ENCODE measurements around the gene EFHC1. TPM values are rescaled to one million over a fixed set of nuclear protein-coding genes. Genes with fewer than 3 reads are reported as not detected.
A peak's percentile ranks its signal among the peaks of the same experiment; 100 is the strongest.

EFHC1 gene, protein sequence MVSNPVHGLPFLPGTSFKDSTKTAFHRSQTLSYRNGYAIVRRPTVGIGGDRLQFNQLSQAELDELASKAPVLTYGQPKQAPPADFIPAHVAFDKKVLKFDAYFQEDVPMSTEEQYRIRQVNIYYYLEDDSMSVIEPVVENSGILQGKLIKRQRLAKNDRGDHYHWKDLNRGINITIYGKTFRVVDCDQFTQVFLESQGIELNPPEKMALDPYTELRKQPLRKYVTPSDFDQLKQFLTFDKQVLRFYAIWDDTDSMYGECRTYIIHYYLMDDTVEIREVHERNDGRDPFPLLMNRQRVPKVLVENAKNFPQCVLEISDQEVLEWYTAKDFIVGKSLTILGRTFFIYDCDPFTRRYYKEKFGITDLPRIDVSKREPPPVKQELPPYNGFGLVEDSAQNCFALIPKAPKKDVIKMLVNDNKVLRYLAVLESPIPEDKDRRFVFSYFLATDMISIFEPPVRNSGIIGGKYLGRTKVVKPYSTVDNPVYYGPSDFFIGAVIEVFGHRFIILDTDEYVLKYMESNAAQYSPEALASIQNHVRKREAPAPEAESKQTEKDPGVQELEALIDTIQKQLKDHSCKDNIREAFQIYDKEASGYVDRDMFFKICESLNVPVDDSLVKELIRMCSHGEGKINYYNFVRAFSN
- 53.9 and 59.8 TPM in 2 replicates for total RNA-seq (ENCODE audit: low replicate concordance)

DNA sequence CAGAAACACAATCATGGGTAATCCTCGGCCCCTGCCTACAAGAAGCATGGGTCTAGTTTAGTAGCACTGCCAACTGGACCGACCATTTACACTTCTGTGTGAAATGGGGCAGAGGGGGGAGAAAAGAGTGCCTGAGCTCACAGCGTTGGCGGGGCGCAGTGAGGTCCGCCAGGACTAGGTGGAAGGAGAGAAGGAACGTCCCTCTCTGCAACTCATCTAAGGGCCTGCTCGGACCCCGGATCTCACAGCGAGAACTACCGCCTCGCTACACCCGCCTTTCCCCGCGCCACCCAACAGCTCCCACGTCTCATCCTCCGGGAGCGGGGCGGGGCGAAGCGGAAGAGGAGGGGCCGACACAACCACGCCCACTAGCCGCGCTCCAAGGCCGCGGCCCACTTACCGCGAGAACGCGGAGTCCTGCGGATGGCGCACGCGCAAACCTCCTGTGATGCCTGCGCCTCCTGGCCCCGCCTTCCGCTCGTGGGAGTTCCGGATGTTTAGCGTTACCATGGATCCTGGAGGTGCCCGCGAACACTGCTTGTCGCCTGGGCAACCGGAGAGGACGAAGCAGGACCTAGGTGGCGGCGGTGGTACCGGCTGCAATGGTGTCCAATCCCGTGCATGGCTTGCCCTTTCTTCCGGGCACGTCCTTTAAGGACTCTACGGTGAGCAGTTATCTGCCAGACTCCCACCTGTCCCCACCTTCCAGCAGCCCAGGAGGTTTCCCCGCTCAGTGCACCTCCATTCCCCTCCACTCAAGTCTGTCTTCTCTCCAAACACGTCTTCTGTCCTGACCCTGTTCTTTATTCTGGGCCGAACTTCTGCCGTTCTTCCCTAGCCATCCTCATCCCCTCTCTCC lies at the start of gene EFHC1:
TSS of gene EFHC1 (plus strand) at position 534 of the 859 bp plus-strand sequence. CDS start at position 603, 69 bp downstream.
- no peaks in the 10 kb centered on the region for H3K27me3 Mint-ChIP-seq (ENCODE audit: insufficient read depth, low read depth)
- peak within 1 kb of the TSS; percentile 49 for H3K27ac ChIP-seq

DNA sequence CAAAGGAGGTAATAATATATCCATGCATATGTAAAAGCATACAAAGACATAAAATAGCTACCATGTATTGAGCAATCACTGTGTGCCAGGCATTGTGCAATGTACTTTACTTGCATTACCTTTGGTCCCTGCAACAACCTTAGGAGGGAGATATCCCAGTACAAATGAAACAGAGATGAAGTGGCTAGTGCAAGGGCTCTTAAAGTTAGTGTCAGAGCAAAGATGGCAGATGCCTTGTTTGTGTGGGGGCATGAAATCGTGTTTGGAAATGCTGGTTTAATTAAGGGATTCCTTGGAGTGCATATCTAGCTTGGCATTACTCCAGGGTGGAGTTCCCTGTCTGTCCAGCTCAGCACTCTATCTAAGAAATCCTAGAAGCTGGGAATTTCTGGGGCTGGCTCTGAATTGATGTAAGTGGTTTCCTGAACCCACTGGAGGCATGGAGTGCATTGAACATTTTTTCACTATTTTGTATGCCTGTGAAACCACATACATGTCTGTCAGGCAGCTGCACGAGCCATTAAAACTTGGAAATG lies 48.4 kb upstream of the EFHC1 start:
- Histone ChIP-seq H3K4me1 (peaks cover 24% of the 10 kb centered on the region), H3K27ac (no peak overlapping the region), H3K9ac (no peak overlapping the region), H3K4me3 (no peak overlapping the region), H3K4me2 (no peak overlapping the region), H3K9me3 (ENCODE audit: low read depth) (no peaks in the 10 kb centered on the region), H2AFZ (replicated peaks) (no peak overlapping the region), H3K36me3 (no peaks in the 10 kb centered on the region), H3F3A (ENCODE audit: low read depth) (peaks cover 28% of the 10 kb centered on the region), H3K27me3 (no peaks in the 10 kb centered on the region), H4K20me1 (ENCODE audit: low read depth) (peaks cover 3% of the 10 kb centered on the region), H3K79me2 (ENCODE audit: low read depth) (peaks cover 8% of the 10 kb centered on the region)
- H3K36me3 Mint-ChIP-seq = peaks cover 31% of the 10 kb centered on the region
- H3K27me3 Mint-ChIP-seq (ENCODE audit: insufficient read depth, low read depth) = no peaks in the 10 kb centered on the region
- peaks cover 17% of the 10 kb centered on the region for H3K4me1 Mint-ChIP-seq
- H3K4me3 Mint-ChIP-seq = no peak overlapping the region
- H3K27ac Mint-ChIP-seq = no peak overlapping the region
- no peak for DNase-seq (ENCODE audit: low spot score)
- TF ChIP-seq EZH2phosphoT487 (IDR thresholded peaks at IDR 0.05) (no peak), EZH2 (IDR thresholded peaks at IDR 0.05) (no peak)
- TF ChIP-seq, protein P1, sequence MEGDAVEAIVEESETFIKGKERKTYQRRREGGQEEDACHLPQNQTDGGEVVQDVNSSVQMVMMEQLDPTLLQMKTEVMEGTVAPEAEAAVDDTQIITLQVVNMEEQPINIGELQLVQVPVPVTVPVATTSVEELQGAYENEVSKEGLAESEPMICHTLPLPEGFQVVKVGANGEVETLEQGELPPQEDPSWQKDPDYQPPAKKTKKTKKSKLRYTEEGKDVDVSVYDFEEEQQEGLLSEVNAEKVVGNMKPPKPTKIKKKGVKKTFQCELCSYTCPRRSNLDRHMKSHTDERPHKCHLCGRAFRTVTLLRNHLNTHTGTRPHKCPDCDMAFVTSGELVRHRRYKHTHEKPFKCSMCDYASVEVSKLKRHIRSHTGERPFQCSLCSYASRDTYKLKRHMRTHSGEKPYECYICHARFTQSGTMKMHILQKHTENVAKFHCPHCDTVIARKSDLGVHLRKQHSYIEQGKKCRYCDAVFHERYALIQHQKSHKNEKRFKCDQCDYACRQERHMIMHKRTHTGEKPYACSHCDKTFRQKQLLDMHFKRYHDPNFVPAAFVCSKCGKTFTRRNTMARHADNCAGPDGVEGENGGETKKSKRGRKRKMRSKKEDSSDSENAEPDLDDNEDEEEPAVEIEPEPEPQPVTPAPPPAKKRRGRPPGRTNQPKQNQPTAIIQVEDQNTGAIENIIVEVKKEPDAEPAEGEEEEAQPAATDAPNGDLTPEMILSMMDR (IDR thresholded peaks at IDR 0.05) = no peak
- H3K9me3 Mint-ChIP-seq = peaks cover 2% of the 10 kb centered on the region

More for the DNA sequence above, at the start of gene EFHC1:
- Histone ChIP-seq H3K4me1 (peaks cover 20% of the 10 kb centered on the region), H3K36me3 (no peaks in the 10 kb centered on the region), H4K20me1 (ENCODE audit: low read depth) (no peaks in the 10 kb centered on the region), H2AFZ (replicated peaks) (peak within 1 kb of the TSS; percentile 83), H3F3A (ENCODE audit: low read depth) (peaks cover 15% of the 10 kb centered on the region), H3K4me2 (peak within 1 kb of the TSS; percentile 86), H3K4me3 (peak within 1 kb of the TSS; percentile 80), H3K9ac (peak within 1 kb of the TSS; percentile 31), H3K9me3 (ENCODE audit: low read depth) (no peaks in the 10 kb centered on the region), H3K79me2 (ENCODE audit: low read depth) (peaks cover 15% of the 10 kb centered on the region), H3K27me3 (no peaks in the 10 kb centered on the region)
- Mint-ChIP-seq H3K27ac (peak within 1 kb of the TSS; percentile 93), H3K36me3 (no peaks in the 10 kb centered on the region), H3K4me1 (peaks cover 18% of the 10 kb centered on the region), H3K4me3 (no peak within 1 kb of the TSS), H3K9me3 (no peaks in the 10 kb centered on the region)
- TF ChIP-seq, protein P1 (IDR thresholded peaks at IDR 0.05) = no peak
- no peak for TF ChIP-seq EZH2phosphoT487 (IDR thresholded peaks at IDR 0.05)
- no peak for TF ChIP-seq EZH2 (IDR thresholded peaks at IDR 0.05)
- peak; percentile 99 for DNase-seq (ENCODE audit: low spot score)

DNA sequence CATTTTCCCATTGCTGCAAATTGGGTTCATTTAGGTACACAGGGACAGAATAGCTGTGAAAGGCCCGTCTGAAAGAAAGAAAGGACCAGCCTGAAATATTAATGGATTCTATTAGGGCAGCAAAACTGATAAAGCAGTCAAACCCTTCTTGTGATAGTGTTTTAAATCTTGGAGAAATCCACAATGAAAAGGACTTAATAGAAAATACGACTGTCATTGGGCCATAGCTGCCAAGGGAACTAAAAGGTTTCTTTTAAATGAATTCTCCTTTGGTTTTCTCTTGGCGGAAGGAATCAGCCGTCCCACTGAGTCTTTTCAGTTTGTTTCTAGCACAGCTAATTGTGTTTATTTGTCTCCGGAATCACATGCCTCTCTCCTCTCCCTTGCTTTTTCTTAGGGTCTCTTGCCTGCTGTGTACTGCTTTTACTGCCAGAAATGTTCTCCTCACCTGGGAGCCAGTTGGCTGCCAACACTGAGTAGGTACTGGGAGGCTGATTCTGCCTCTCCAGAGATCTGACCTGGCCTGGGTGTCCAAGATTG lies 46.9 kb upstream of the EFHC1 start:
- Histone ChIP-seq H3K9ac (no peak overlapping the region), H2AFZ (replicated peaks) (no peak overlapping the region), H3K4me3 (peak overlapping the region; percentile 26), H4K20me1 (ENCODE audit: low read depth) (peaks cover 3% of the 10 kb centered on the region), H3K27me3 (no peaks in the 10 kb centered on the region), H3K4me2 (peak overlapping the region; percentile 76), H3K36me3 (no peaks in the 10 kb centered on the region), H3K4me1 (peaks cover 24% of the 10 kb centered on the region), H3F3A (ENCODE audit: low read depth) (peaks cover 28% of the 10 kb centered on the region), H3K79me2 (ENCODE audit: low read depth) (peaks cover 8% of the 10 kb centered on the region), H3K27ac (peak overlapping the region; percentile 83), H3K9me3 (ENCODE audit: low read depth) (no peaks in the 10 kb centered on the region)
- H3K9me3 Mint-ChIP-seq = peaks cover 6% of the 10 kb centered on the region
- H3K4me3 Mint-ChIP-seq = peak overlapping the region; percentile 41
- H3K27me3 Mint-ChIP-seq (ENCODE audit: insufficient read depth, low read depth) = no peaks in the 10 kb centered on the region
- H3K27ac Mint-ChIP-seq = peak overlapping the region; percentile 74
- TF ChIP-seq EZH2 (IDR thresholded peaks at IDR 0.05) (no peak), EZH2phosphoT487 (IDR thresholded peaks at IDR 0.05) (peak; percentile 26)
- H3K36me3 Mint-ChIP-seq = peaks cover 23% of the 10 kb centered on the region
- peak; percentile 65 for DNase-seq (ENCODE audit: low spot score)
- peaks cover 17% of the 10 kb centered on the region for H3K4me1 Mint-ChIP-seq

All from neural progenitor cell (in vitro differentiated cells).